GM12891 (cell line): ENCODE results near the gene RDX.

Source experiments
- POLR2A ChIP-seq: IDR thresholded peaks from 2 replicates; pipeline ENCODE4 v1.6.1; 2011; ENCODE audit warnings: low read depth, low read length, control low read depth
- POLR2AphosphoS5 ChIP-seq: IDR thresholded peaks from 2 replicates; pipeline ENCODE4 v1.6.1; 2011; ENCODE audit warnings: low read depth, low read length, control low read depth
- POU2F2 ChIP-seq: IDR thresholded peaks from 2 replicates; pipeline ENCODE4 v1.6.1; 2011; ENCODE audit warnings: low read depth, mild to moderate bottlenecking, control low read depth, low read length, moderate library complexity
- SPI1 ChIP-seq: IDR thresholded peaks from 2 replicates; pipeline ENCODE4 v1.6.1; 2011; ENCODE audit warnings: low read depth, low read length, control low read depth
- TAF1 ChIP-seq: IDR thresholded peaks from 2 replicates; pipeline ENCODE4 v1.6.1; 2011; ENCODE audit warnings: low read depth, low read length, control low read depth

DNA sequence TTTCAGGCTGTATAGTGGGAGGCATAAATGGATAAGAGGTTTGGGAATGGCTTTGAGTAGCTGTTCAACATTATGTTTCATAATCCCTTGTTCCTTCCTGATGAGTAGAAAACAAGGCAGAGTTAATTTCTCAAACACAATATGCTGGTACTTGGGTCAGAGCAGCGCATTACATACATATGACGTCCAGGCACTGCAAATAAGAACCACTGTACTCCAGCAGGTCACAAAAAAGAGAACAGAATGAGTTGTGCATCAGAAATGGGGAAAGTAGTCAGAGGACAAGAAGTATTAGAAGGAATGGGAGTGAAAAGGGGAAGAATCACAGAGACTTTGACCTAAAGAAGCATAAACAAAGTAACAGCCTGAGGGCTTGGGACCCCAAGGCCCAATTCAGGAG lies 44.0 kb upstream of the RDX start:
- TF ChIP-seq POU2F2 (no peak), TAF1 (no peak), POLR2AphosphoS5 (no peak), POLR2A (no peak), SPI1 (no peak)
